ENCODE measurements around the gene USP34.
"Not testable (repeated sequence)": the region's sequence is repeated elsewhere in the genome, so short reads cannot be mapped to it uniquely, and the experiment has no call there.

The USP34 gene

DNA sequence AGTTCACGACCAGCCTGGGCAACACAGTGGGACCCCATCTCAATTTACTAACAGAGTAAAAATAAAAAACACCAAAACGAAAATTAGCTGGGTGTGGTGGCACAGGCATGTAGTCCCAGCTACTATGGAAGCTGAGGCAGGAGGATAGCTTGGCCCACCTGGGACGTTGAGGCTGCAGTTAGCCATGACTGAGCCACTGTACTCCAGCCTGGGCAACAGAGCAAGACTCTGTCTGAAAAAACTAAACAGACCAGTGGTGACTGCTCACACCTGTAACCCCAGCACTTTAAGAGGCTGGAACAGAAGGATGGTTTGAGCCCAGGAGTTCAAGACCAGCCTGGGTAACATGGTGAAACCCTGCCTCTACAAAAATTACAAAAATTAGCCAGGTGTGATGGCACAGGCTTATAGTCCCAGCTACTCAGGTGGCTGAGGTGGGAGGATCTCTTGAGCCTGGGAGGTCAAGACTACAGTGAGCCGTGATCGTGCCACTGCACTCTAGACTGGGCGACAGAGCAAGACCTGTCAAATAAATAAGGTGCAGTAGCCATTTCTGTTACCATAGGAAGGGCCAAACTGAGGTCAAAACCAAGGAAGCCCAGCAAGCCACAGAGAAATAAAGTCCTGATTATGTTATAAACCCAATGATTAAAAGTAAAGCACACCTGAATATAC lies 14.0 kb downstream of the USP34 start:
- DNase-seq: no peak

DNA sequence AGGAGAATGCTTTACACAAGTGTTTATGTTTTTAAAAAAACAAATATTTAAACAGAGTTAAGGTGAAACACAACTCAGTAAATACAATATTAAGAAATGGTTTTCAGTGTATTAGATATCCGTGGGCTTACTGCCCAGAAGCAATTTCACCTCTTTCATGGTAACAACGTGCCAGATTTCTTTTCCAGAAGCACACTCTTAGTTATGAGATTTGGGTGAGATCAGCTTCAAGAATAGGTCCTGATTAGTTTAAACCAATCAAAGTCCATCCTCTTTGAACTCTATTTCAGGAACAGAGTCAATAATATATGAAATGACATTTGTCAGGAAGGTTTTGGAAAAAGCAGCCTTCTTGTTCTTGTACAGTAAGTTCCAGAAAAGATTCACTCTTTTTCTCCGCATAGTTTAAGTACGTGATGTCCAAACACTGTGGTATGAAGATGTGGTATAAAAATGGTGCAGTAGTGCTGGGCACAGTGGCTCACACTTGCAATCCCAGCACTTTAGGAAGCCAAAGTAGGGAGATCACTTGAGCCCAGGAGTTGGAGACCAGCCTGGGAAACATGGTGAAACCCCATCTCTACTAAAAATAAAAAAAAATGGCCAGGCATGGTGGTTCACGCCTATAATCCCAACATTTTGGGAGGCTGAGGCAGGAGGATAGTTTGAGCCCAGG lies 14.7 kb downstream of the USP34 start:
- DNase-seq: no peak

DNA sequence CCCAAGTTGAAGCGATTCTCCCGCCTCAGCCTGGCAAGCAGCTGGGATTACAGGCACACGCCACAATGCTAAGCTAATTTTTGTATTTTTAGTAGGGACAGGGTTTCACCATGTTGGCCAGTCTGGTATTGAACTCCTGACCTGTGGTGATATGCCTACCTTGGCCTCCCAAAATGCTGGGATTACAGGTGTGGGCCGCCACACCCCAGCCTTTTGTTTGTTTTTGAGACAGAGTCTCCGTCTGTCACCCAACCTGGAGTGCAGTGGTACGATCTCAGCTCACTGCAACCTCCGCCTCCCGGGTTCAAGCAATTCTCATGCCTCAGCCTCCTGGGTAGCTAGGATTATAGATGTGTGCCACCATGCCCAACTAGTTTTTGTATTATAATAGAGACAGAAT lies 15.9 kb downstream of the USP34 start:
- not testable (repeated sequence) for DNase-seq

DNA sequence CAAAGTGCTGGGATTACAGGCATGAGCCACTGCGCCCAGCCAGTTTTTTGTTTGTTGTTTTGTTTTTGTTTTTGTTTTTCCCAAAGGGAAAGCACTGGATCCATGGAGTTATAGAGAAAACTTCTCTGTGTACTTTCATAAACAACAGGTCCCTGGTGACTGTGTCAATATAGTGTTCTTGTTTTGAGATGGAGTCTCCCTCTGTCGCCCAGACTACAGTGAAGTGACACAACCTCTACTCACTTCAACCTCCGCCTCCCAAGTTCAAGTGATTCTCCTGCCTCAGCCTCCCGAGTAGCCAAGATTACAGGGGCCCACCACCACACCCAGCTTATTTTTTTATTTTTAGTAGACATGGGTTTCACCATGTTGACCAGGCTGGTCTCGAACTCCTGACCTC lies 16.5 kb downstream of the USP34 start:
- no peak for DNase-seq

DNA sequence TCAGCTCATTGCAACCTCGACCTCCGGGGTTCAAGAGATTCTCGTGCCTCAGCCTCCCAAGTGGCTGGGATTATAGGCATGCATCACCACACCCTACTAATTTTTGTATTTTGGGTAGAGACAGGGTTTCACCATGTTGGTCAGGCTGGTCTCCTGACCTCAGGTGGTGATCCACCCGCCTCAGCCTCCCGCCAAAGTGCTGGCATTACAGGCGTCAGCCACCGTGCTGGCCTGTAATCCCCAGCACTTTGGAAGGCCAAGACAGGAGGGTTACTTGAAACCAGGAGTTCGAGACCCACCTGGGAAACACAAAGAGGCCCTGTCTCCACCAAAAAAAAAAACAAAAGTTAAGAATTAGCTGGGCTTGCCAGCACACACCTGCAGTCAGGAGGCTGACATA lies 18.5 kb downstream of the USP34 start:
- no peak for DNase-seq

DNA sequence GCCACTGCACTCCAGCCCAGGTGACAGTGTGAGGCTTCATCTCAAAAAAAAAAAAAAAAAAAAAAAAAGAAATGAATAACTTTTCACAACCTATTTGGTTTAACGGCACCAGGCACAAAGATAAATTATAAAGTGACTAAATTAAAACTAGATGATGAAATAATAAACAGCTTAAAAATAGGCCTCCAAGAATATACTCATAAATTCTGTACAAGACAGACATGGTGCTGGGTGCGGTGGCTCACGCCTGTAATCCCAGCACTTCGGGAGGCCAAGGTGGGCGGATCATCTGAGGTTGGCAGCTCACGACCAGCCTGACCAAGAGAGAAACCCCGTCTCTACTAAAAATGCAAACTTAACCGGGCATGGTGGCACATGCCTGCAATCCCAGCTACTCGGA lies 19.7 kb downstream of the USP34 start:
- DNase-seq: no peak

- no peak for DNase-seq
These were observed 20.7 kb downstream of the USP34 start for GRCh38 chr2:61450144-61450543.

GRCh38 chr2:61448229-61448628 lies 22.7 kb downstream of the USP34 start:
- DNase-seq: no peak

- DNase-seq: not testable (repeated sequence)
These were observed 23.9 kb downstream of the USP34 start for GRCh38 chr2:61446971-61447370.

- no peak for DNase-seq
These were observed 27.4 kb downstream of the USP34 start for GRCh38 chr2:61443342-61444041.

GRCh38 chr2:61439241-61440002 lies 31.5 kb downstream of the USP34 start:
- DNase-seq: no peak

DNA sequence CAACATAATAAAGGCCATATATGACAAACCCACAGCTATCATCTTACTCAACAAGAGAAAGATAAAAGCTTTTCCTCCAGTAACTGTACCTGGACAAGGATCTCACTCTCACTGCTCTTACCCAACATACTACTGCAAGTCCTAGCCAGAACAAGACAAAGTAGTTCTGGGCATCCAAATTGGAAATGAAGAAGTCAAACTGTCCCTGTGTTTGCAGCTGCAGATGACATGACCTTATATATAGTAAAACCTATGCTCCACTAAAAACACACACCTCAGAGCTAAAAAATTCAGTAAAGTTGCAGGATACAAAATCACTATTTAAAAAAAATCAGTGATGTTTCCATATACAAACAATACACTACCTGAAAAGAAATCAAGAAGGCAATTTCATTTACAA lies 32.2 kb downstream of the USP34 start:
- no peak for DNase-seq

- no peak for DNase-seq
These were observed 33.7 kb downstream of the USP34 start for GRCh38 chr2:61437170-61437569.

DNA sequence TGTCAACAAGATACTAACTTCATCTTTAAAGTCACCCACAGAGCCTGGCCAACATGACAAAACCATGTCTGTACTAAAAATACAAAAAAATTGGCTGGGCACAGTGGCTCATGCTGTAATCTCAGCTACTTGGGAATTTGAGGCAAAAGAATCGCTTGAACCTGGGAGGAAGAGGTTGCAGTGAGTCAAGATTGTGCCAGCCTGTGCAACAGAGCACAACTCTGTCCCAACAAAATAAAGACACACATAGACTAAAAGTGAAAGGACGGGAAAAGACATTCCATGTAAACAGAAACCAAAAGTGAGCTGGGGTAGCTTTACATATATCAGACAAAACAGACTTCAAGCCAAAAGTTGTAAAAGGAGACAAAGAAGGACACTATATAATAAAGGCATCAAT lies 34.8 kb downstream of the USP34 start:
- no peak for DNase-seq

- no peak for DNase-seq
These were observed 35.6 kb downstream of the USP34 start for GRCh38 chr2:61435291-61435690.

- no peak for DNase-seq
These were observed 36.6 kb downstream of the USP34 start for GRCh38 chr2:61434314-61434713.

DNA sequence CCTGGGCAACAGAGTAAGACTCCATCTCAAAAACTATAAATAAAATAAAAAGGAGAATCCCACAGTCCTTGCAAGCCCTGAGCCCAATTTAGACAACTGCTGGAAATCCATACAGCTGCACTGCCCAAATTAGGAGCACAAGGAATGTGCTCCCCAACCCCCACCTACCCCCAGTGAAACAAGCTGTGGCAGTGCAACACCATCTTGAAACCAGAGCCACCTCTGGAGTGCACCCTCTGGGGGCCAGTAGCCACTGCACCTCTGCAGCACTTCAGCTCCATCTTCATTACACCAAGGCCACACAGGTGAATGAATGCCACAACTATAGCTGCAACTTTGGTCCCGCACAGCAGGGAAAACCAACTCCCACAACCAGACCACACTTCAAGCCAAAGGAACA lies 37.3 kb downstream of the USP34 start:
- no peak for DNase-seq

GRCh38 chr2:61432990-61433389 lies 37.9 kb downstream of the USP34 start:
- no peak for DNase-seq

- no peak for DNase-seq
These were observed 39.5 kb downstream of the USP34 start for GRCh38 chr2:61431345-61431744.

DNA sequence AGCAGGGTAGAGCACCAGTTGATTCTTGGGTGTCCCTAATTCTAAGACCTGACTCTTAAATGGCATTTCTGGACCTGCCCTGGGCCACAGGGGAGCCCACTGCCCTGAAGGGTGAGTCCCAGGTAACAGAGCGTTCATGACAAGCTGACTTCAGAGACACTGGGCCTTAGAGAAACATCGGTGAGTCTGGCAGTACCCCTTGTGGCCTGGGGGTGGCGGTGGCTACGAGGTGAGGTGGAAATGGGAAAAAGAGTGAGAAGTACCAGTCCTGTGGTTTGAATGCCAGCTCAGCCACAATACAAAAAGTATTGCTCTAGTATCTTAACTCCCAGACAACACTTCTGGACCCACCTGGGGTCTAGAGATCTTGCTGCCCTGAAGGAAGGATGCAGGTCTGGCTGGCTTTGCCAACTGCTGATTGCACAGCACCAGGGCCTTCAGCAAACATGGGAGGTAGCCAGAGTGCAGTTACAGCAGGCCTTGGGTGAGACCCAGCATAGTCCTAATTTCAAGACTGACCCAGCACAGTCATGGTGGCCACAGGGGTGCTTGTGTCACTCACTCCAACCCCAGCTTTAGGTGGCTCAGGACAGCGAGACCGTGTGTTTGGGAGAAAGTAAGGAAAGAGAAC lies 44.5 kb downstream of the USP34 start:
- DNase-seq: no peak

- DNase-seq: no peak
These were observed 45.2 kb downstream of the USP34 start for GRCh38 chr2:61425605-61426155.

DNA sequence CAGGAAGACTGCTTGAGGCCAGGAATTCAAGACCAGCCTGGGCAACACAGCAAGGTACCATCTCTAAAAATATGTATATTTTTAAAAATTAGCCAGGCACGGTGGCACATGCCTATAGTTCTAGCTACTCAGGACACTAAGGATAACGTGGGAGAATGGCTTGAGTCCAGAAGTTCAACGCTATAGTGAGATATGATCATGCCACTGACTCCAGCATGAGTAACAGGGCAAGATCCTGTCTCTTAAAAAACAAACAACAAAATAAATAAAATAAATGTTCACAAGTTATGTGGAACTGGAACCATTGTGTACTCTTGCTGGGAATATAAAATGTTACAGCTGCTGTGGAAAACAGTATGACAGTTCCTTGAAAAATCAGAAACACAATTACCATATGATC lies 47.2 kb downstream of the USP34 start:
- DNase-seq: no peak

- no peak for DNase-seq
These were observed 49.3 kb downstream of the USP34 start for GRCh38 chr2:61421611-61422010.

Measured in NCI-H1436 treated with DMSO at 0.1 percent for 48 hours (cell line).